A673 (cell line): ENCODE results near the gene ADRA2C.

Source experiments
- CTCF ChIP-seq: fragments of 300-800, 200-600 bp; sonication (generic); conservative IDR thresholded peaks from 2 replicates; pipeline ENCODE4 v1.5.1; 2017; ENCODE audit warnings: low read depth, mild to moderate bottlenecking, antibody characterized with exemption, low read length, moderate library complexity, mixed read lengths
- EZH2 ChIP-seq: fragments of 200-600 bp; sonication (generic); IDR thresholded peaks from 2 replicates; pipeline ENCODE4 v1.6.1; 2017; ENCODE audit warnings: borderline replicate concordance, low read depth, mild to moderate bottlenecking, mixed read lengths, antibody characterized with exemption, low read length; ENCODE audit not compliant: poor library complexity, severe bottlenecking

DNA sequence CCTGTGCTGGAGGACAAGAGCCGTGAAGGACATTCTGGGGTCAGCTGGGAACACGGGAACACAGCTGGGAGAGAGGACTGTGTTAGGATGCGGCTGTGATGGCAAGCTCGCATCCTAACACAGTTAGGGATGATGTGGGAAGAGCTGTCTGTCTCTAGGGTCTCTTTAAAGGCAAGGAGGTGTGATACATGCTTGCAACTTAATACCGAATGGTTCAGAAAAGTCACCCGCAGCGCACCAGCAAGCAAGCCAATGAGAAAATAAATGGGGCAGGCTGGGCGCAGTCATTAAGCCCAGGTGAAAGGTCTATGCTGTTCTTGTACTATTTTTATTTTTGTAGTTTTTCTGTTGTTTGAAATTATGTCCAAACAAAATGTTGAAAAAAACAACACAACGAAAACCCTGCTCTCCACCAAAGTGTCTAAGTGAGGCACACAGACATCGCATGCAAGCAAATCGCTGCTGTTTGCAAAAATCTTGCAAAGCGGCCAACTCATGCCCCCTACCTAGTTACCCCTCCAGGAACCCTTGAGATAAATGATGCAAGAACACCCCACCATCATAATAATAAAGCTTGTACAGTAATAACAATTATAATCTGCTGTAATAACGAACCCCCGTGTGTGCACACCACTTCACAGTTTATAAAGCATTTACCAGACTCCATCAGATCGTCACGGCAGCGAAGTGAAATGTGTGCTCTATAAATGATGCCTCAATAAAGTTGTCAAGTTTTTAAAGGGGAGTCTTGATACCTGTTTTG lies 17.9 kb upstream of the ADRA2C start:
- TF ChIP-seq CTCF (no peak), EZH2 (no peak)
